HG02885 (cell line): ENCODE measurements around the gene SMCO3.

ENCODE experiments used
- ATAC-seq: cut with Tn5 transposase; IDR thresholded peaks from one replicate; pipeline ENCODE4 v1.9.1; 2021; ENCODE audit warnings: mild to moderate bottlenecking; ENCODE audit not compliant: unreplicated experiment, poor library complexity

The SMCO3 gene

DNA sequence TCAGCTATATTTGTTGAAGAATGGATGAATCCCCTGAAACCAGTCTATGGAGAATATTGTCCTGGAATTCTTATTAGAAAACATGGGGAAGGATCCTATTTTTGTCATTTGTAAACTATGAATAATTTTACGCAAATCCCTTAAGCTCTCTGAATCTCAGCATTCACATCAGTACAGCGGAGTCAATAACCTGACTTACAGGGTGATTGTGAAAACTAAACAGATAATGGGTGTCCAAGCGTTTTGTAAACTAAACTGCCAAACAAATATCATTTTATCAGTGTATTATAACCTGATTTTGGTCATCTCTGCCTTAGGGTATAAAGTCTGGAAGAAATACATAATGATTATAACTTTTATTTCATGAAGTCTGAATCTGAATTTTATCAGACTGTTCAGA, 19.4 kb upstream of the SMCO3 start:
- ATAC-seq: no peak

DNA sequence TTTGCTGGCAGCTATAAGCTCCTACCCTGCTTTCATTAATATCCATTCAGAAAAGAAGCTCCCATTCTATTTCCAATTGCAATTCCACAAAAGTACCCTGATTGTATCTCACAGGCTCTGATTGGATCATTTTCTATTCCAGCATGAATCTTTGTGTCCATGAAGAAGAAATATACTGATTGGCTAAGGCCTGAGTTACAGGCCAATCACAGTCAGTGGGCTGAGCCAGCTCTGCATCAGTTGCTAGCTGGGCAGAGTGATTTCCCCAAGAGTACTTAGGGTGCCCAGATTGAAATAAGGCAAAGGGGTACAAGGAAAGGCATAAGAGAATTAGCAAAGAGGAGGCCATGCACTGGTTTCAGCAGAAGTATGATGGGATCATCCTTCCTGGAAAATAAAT, 14.9 kb upstream of the SMCO3 start:
- ATAC-seq: peak; percentile 91

DNA sequence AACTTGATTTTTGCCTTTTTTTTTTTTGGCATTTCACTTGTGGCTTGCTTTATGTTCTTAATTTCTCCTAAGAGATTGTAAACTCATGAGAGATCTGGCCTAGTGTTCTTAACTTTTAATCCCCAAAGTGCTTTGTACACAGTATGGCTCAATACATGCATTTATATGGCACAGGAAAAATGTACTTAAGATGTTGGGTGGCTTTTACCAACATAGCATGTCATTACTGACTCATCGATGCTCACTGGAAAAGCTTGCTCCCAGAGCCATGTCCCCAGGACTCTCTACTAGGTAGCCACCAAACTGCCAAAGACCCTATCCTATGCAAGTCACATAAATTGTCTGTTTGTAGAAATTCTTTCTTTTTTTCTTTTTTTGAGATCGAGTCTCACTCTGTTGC, 13.1 kb upstream of the SMCO3 start:
- ATAC-seq: no peak

DNA sequence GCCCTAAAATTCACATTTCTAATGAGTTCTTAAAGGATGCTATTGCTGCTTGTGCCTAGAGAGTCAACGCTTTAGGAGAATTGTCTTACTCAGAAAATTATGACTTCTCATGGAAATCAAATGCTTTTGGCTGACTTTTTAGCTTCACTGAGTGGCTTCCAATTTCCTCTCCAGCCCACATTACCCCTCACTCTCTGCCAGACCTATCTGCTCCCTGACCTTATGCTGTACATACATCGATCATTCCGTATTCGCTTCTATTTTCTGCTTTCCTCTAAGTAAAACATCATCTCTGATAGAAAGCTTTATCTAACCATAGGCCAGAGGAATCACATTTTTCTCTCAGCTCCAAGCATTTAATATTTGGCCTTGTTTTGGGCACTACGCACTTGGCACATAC, 12.5 kb upstream of the SMCO3 start:
- no peak for ATAC-seq

DNA sequence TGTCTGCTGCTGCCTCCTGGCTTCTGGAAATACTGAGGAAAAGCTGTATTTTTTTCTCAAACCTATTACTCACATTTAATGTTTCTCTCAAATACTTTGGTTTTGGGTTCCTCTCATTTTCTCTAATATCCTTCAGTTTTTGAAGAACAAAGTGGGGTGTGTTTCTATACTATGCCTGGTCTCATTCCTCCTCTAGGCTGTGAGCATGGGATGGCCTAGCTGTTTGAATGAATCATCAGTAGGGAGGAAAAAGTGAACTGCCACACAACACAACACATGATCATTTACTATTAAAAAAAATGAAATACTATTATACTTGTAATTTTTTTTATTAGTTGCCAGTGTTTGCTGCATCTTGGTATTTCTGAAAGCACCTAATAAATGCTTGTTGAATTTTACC, 11.3 kb upstream of the SMCO3 start:
- ATAC-seq: no peak

DNA sequence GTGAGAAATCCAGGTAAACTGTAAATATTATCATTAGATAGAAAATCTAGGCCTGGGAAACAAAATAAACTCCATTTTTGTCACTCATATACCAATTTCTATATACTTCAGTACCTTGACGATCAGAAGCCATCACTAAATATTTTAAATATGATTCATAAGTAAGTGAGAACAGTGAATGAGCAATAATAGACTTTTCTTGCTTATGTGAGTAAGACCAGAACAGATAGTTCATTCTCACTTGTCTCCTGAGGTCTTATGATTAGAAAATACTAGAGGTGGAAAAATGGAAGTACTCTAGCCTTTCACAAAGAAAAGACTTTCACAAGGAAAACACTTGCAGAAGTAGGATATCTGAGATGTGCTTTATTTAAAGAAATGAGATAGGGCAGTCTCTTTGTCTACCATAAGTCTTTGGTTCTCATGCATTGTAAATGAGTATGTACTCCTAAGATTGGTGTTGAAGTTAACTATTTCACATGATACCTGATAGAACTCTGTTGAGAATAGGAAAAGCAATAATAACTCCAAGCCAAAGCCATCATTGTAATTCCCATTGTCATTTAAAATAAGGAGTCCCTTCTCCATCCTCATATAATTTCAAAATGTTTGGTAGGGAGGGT, 10.1 kb upstream of the SMCO3 start:
- ATAC-seq: peak; percentile 50

DNA sequence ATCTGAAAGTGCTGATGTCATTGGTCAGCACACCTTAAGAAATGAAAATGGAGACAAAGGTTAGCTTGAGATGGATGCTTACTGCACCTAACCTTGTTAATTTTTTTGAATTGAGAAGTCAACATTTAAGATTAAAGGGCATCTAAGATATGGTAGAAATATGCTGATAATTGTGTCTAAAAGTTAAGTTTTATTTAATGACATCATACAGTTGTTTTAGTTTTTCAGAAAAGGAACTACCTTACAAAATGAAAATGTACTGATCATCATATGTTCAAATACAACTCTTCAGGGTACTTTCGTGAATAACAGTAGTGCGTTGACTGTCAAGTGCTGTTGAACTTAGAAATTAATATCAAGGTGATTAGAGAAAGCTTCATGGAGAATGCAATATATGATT, 2.5 kb downstream of the SMCO3 start:
- no peak for ATAC-seq

DNA sequence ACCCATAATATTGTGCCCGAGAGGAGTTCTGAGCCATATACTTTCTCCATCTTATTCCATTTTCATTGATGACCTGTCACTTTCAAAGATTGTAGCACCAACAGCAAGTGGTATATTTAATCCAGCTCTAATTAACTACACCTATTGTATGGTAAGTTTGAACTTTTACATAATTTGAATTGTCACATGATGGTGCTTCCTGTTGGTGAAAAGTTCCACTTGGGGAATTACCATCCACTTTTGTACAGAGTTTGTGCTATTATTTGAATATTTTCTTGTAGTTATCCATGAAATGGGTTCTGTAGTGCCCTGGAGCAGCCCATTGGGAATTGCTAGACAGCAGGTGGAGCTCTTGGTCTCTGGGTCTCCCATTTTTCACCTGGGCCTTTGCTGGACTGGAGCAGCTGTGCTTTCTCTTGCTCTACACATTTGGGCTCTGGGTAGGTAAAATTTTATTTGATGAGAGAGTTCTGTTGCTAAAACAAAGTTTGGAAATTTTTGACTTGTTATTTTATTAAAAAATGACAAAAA, 3.0 kb downstream of the SMCO3 start:
- ATAC-seq: no peak

DNA sequence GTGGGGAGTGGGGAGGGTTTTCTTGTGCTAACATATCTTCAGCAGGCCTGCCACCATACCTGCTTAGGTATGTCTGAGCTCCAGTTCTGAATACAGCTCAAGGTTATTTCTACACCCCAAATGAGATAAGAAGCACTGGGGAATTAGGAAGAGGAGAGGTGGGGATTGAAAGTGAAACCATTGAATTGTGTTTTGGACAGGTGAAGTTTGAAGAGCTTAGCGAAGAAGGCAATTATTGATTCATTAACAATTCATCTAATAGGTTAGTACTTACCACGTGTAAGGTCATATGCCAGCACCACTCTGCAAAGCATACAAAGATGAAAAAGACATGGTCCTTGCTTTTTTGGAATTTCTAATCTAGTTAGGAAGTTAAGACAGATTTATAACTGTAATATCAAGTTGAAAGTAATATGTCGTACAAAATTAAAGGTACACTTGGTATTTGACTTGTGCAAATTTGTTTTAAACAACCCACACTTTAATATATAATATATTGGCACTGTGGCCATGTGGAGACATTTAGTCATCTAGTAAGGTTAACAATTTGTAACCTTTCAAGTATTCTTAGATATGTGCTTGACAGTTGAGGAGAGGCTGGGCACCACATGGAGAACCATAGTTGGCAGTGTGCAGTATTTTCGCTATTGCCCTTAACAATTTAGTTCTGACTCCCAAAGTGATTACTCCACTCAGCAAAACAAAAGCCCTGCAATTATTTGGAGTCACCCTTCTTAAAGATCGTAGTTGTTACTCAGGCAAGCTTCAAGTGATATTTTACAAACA, 3.6 kb downstream of the SMCO3 start:
- ATAC-seq: no peak

DNA sequence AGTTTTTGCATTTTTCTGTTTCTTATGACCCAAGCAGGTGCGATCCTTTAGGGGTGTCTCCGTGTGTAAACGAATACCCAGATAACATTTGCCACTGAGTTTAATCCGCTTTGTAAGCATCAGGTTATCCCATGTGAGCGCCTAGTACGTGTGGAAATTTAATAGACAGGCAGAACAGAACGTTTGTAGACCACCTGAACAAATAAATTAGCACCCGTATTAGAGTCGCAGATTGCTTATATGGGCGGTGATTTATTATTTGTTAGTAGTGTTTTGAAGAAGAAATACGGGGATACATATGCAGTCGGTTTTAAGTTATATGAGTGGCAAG, 10.2 kb downstream of the SMCO3 start:
- peak; percentile 24 for ATAC-seq

DNA sequence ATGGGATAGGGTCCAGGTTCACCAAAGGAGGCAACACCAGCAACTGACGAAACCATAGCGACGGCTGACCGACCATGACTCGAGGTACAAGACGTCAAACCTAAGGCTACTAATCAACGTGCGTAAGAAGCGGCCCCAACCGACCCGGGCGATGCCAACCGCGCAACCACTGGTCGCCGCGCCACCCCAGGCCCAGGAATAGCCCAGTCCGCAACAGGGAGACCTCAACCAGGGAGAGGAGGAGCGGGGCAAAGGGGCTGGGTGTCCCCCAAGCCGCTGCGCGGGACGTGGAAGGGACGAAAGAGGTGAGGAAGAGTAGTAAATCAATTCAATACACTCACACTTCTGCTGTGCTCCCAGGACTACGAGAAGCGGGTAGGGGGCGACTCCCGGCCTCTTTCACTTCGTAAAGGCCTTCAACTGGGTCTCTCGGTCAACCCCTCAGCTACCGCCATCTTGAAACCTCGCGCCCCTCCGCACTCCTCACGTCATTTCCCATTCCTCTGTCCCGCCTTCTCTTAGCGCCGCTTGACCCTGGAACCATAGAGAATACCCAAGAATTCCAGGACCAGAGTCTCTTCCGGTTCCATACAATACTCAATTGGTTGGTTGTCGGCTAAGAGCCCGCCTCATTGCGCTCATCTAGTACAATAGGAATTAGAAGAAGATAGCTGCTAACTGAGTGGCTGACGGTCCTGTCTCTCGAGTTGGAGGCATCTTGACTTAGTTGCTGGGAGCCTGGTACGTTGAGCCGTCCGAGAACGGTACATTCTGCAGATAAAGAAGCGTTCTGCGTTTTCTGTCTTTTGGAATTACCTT, 10.8 kb downstream of the SMCO3 start, which contains the start of the genes C12orf60 and WBP11:
TSS of gene C12orf60 (plus strand) at position 660 of the 819 bp plus-strand sequence. CDS start 19,266 bp downstream, outside the sequence.
TSS of gene WBP11 (minus strand) at position 468 of the 819 bp plus-strand sequence. CDS start 2,095 bp downstream, outside the sequence.
- peak; percentile 99 for ATAC-seq

DNA sequence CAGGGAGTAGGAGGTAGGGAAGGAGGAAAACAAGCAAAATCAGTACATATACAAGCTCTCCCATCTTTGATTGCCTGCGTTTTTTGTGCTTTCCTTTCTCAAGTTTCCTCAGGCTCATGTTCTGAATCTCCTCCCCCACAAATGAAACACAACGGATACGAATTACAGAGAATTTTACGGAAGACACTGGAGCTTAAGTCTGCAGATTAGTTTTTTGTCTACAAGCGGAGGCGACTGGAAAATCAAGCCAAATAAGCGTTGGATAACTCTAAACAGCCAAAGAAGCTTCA, 11.3 kb downstream of the SMCO3 start:
- ATAC-seq: no peak

DNA sequence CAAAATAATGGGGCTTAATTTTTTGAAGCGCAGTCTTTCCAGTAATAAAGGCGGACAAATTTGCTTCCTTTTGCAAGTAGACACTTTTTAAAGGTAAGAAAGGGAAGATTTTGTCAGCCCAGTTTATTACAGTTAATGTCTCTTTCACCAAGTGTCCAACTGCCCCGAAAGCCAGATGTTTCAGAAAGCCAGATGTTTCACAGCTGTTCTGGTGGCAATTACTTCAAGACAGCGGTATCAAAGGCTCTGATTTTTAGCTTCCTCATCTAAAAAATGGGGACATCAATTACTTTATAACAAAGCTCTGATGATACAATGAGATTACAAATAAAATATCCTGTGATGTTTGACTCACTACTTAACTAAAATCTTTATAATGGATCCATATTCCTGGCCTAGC, 11.7 kb downstream of the SMCO3 start:
- no peak for ATAC-seq

DNA sequence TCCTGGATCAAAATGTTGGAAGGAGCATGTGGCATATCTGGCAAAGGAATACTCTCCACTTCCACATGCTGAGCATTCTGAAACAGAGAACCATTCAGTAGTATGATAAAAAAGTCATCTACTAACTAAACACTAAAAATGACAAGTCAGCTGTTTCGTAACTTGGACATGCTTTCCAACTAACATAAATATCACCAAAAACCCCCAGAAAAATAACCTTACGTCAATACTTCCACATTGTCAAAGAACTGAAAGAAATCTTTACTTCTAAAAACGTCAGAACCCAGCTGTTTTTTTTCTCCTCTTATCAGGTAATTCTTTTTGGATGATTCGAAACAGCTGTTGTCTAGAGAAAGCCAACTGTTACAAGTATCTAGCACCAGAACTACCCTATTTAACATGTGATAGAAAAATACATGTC, 18.9 kb downstream of the SMCO3 start:
- no peak for ATAC-seq

DNA sequence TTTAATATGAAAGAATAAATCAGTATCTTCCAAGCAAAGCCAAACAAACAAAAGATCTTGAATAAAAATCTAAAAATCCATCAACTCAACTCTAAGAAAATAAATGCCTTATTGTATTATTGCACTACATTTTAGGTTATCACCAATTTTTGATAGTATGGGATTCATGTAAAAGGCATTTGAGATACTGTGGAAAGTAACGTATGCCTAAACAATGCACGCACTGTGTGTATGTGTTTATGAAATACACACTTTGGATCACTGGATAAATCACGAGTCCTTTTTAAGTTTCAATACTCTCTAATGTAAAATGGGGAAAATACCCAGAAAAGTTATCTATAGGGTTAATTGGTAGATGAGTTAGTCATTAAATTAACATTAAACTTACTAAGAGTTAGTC, 28.4 kb downstream of the SMCO3 start:
- no peak for ATAC-seq

DNA sequence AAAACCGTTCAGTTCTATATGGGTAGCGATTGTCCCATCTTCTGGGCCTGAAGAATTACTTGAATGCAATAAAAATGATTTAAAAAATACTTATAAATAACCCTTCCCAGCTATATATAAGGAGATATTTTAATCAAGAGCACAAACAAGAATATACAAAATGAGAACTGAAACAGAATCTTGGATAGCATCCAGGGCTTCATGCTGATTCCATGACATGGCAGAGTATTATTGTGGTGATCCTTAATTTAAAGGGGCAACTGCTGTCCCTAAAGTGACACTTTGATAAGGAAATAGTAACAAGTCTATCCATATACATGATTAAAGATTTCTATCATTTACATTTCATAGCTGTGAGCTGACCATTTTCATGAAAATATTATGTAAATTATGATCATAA, 29.5 kb downstream of the SMCO3 start:
- no peak for ATAC-seq

DNA sequence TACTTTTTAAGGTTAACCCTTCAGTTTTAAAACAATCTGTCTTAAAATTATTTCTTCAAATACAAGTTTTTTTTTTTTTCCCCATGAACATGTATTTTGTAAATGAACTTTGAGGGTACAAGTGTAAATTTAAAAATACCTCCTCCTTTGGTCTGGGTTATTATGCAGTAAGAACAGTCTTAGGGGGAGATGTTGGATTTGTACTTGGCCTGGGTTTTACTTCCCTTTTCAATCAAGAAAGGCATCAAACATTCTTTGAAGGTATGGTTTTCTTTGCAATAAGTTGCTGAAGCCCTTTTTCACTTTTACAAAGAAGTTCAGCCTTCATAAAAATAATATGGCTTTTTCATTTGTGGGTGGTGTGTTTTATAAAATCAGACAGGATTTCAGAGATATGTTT, 31.2 kb downstream of the SMCO3 start:
- peak; percentile 85 for ATAC-seq

DNA sequence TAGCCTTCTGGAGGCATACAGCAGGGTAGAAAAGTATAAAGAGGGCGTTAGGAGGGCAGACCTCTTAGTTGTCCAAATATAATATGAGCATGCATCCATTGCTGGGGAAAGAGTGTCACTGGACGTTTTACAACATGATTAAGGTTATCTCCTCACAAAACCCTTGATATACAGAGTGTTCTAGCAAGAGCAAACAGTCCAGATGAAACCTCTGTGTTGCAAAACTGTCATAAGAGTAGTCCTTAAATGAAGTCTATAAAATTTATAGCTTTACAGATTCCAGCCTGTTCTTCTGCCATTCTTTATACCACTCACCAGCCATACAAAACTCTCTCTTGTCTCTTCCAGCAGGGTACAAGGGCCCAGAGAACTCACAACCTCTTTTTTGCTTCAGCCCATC, 32.4 kb downstream of the SMCO3 start:
- ATAC-seq: no peak

DNA sequence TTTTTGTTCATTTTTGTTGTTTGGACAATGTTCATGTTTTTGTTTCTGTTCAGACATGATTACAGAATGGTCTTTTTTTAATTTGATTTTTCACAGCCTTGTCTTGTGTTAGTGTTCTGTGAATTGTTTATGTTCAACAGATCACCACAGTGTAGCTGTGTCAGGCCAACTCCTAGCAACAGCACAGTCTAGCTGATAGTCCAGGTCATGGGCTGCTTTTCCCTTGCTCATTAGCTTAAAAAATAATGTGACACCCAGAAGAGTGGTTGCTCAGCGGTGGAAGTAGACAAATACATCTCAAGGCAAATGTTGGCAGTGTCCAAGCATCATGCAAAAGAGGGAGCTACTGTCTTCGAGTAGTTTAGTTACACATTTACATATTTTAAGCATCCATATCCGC, 33.1 kb downstream of the SMCO3 start:
- ATAC-seq: no peak

DNA sequence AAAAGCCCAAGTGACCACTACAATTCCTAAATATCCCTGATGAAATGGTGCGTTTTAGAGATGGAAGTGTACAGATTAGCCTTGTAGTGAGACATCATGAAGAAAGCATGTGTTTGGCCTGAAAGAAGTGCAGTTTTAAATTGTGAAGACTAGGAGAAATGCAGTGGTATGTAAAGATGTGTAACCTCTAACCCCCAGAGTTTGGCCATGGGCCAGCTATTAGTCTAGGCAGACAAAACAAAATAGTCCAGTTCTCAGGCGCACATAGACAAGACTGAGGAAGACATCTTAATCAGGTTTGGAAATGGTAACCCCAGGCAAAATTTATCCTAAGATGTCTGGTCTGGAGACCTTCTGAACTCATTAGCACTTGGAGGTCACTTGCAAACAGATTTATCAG, 34.1 kb downstream of the SMCO3 start:
- no peak for ATAC-seq

DNA sequence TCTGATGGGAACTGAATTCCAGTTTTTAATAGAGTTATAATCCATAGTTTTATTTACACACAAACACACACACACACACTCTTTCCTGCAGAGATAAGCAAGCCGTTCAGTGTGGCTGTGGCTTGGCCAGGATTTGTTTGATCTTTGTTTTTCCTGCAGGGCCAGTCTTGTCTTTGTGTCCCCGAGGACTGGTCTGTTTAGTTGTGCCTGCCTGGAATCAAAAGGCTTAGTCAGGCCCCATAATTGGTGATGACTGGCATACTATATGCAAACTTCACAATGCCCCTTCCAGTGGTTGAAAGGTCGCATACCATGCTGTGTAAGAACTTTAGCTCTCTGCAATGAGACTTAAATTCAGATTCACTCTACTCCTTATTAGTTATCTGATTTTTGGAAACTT, 36.7 kb downstream of the SMCO3 start:
- ATAC-seq: no peak
